Endothelial cell of umbilical vein (primary cell): ENCODE measurements around the gene CROCC.

Experiments used
- CTCF ChIP-seq, 2 donors: IDR thresholded peaks; 1 replicate in 1 of 2; 2 replicates in 1 of 2; pipeline ENCODE4 v1.5.1; 2011; ENCODE audit warnings: low read length in 2 of 2, mild to moderate bottlenecking in 2 of 2, moderate library complexity in 2 of 2, control low read depth in 1 of 2, inconsistent platforms in 1 of 2, low read depth in 1 of 2; ENCODE audit not compliant: insufficient read depth in 1 of 2; ENCODE audit errors: extremely low read depth in 1 of 2
- EZH2 ChIP-seq: IDR thresholded peaks from 2 replicates; pipeline ENCODE4 v1.6.1; 2012; ENCODE audit warnings: borderline replicate concordance, low read depth, mild to moderate bottlenecking, moderate library complexity, low read length, inconsistent platforms; ENCODE audit not compliant: severe bottlenecking
- FOS ChIP-seq: IDR thresholded peaks from 2 replicates; pipeline ENCODE4 v1.6.1; 2011; ENCODE audit warnings: mild to moderate bottlenecking, low read length, moderate library complexity, borderline replicate concordance; ENCODE audit not compliant: insufficient read depth
- GATA2 ChIP-seq: IDR thresholded peaks from 2 replicates; pipeline ENCODE4 v1.7.0; 2011; ENCODE audit warnings: low read depth, mild to moderate bottlenecking, moderate library complexity, mixed read lengths, low read length; ENCODE audit not compliant: insufficient read length, insufficient read depth
- MAX ChIP-seq: IDR thresholded peaks from 2 replicates; pipeline ENCODE4 v1.6.1; 2011; ENCODE audit not compliant: insufficient read depth, insufficient read length
- MYC ChIP-seq: IDR thresholded peaks from one replicate; pipeline ENCODE4 v1.6.1; 2011; ENCODE audit warnings: mild to moderate bottlenecking, low read depth, low read length
- POLR2A ChIP-seq: IDR thresholded peaks from 2 replicates; pipeline ENCODE4 v1.6.1; 2012; ENCODE audit warnings: low read depth, mild to moderate bottlenecking, control low read depth, low read length
- POLR2AphosphoS5 ChIP-seq: IDR thresholded peaks from 2 replicates; pipeline ENCODE4 v1.6.1; 2012; ENCODE audit warnings: low read depth, mild to moderate bottlenecking, control low read depth, low read length, moderate library complexity; ENCODE audit not compliant: insufficient read depth

GRCh38 chr1:16972189-16972895, 50.6 kb downstream of the CROCC start:
- TF ChIP-seq EZH2 (no peak), CTCF (IDR thresholded peaks at IDR 0.05; ENCODE audit: extremely low read depth in 1 of 2, insufficient read depth in 1 of 2, low read depth in 1 of 2, low read length in 2 of 2) (no peak), MYC (no peak), POLR2A (no peak), POLR2AphosphoS5 (no peak), FOS (no peak), MAX (no peak), GATA2 (no peak)
